HK-2 (cell line): ENCODE results near the gene NIPAL3.

ENCODE experiments used
- DNase-seq: peaks from one replicate; pipeline ENCODE4 v3.0.0-alpha.2; 2018; ENCODE audit not compliant: unreplicated experiment

The NIPAL3 gene

DNA sequence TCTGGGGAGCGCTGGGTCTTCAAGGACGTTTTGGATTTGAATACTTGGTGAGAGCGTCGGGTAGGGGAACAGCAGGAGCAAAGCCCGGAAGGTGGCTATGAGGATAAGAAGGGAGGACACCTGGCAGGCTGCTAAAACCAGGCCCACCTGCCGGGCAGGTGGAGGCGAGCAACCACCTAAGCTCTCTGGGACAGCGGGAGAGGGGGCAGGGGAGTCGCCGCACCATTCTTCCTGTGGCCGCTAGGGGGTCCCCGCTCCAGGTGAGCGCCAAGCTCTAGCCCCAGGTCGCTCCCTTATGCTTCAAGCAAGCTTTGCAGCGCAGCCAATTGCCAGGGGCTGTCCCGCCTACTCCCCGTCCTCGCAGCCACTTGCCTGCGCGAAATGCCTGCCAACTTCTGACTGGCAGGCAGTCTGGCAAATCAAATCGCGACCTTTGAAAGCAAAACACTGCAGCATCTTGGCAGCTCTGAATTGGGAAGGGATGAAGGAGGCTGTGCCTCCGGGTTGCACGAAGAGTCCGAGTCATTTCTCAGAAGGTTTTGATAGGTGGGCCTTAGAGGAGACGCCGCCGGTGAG lies at the start of gene NIPAL3:
Gene NIPAL3 (plus strand): TSS at position 469 of the 576 bp plus-strand sequence. CDS start 3,746 bp downstream, outside the sequence.
- DNase-seq: peak; percentile 98

DNA sequence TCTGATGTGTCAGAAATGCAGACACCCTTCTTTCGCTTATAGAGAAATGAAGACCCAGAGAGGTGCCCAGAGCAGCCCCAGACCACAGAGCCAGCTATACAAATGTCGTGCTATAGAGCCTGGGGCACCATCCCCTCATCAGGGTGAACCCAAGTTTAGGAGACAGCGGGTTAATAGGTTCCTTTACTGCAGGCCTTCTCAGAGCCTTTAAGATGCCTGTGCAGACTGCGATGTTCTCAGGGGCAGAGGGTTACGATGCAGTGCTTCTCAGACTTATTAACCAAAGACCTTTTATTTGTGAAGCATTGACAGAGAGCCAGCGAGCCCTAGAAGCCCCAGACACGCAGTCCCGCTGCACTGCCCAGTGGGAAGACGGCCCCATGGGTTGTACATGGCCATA lies 48.9 kb upstream of the NIPAL3 start:
- DNase-seq: no peak

DNA sequence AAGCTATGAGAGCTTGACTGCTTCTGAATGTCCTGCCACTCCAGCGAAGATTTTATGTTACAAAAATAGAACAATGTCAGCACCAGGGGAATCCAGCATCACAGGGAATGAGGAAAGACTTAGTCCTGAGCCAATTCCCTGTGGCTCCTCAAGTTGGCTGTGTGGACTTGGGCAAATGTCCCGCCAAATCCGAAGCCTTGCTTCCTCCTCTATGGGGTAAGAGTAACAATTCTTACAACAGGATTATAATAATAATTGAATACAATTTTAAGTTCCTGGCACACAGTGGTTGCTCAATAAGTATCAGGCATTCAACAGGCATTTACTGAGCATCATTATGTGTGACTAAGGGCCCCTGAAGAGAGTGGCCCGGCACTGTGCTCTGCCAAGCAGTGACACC lies 46.4 kb upstream of the NIPAL3 start:
- no peak for DNase-seq

DNA sequence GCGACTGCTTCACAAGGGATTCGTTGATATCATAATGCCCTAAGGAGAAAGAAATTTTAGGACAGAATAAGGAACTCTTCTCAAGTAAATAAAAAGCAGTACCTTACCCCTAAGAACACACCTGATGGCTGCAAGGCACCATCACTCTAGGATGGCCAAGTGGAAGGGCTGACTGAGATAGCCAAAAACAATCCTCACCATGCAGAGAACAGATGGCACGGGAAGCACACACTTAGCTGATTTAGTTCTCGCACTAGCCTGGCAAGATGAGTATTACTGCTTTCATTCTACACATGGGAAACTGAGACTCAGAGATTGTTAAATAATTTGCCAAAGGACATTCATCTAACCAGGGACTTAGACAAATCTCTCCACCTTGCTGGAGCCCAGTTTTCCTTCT lies 45.8 kb upstream of the NIPAL3 start:
- no peak for DNase-seq

DNA sequence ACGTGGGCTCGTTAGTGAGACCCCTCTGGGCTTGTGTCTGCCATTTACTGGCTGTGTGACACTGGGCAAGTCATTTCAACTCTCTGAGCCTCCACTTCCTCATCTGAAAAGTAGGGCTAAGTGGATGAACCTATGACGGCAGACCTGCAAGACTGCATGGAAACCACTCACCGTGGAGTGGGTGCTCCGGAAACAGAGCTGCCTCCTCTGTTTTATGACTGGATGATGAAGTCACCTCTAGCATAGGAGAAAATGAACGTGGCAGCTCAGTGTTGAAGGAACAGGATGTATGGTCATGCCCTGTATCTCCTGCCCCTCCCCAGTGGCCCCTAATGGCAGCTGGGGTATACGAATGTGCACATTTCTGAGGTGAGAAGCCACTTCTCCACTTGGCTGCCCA lies 42.6 kb upstream of the NIPAL3 start:
- DNase-seq: no peak

DNA sequence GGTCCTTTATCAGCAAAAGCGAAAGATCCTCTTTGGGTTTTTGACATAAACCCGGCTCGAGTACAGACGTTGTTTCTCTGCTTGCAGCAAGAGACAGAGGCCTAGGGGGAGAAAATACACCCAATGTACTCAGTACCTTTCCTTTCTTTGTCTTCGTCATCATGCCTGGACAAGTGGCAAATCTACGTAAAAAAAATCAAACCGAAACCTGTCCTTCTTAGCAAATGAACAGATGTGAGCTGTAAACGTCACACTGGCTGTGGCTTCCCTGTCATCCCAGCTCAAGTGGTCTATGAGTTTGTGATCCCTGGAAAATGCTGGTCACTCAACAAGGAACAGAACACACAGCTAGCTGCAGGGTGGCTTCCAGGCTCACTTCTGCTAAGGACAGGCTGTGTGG lies 41.9 kb upstream of the NIPAL3 start:
- no peak for DNase-seq

DNA sequence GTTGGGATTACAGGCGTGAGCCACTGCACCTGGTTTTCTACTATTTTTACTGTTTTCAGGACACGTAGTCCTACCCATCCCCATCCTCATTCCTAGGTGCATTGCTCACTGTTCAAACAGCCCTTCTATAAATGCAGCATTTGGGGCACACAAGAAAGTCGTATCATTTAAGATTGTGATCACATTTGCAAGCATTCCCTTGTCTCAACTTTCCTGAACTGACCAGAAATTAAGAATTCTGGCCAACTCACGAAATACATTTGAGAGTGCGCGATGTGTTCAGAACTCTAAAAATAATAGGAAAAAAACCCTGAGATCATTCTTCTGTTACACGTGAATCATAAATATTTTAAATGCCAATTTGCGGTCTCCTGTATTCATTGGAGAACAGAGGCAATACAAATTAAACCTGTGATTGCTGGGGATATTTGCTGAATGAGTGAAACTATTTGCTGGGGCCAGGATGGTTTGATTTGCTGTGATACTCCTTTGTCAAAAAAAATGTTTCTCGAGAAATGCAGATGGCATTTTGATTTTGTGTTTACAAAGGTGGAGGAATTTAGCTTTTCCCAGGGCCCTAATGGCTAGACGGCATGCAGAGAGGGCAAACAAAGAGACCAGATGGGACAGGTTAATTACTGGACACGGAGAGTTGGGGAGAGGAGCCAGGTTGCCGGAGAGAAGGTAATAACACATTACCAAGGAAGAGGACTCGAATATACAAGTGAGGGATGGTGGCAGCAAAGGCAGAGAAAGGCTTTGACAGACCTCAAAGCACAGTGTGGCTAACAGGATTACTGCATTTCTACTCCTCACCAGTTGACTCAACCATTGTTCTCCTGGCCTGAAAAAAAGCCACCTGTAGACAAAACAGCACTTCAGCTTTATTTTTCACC lies 40.5 kb upstream of the NIPAL3 start:
- no peak for DNase-seq

DNA sequence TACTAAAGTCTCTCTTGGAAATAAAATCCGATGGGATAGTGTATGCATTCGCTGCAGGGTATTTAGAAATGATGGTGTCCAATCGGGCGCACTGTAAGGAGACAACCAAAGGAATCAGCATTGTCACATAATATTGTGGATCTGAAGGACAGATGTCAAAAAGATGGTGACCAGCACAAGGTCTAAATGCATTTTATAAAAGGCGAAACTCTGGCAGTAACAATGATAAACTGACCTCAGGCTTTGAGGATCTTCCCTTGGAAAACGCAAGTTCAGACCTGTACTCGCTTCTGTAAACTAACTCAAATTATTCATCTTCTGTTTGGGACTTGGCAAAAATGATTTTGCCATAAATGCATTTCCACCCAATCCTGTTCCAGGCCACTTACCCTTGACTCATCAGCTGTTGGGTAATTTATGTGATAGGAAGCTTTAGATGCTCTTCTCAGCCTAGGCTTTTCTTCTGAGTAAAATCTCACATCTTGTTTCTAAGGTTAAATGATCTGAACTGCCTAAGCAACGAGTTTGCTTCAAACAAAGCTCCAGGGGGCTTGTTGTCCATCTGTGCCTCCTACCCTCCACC lies 35.8 kb upstream of the NIPAL3 start:
- DNase-seq: no peak

DNA sequence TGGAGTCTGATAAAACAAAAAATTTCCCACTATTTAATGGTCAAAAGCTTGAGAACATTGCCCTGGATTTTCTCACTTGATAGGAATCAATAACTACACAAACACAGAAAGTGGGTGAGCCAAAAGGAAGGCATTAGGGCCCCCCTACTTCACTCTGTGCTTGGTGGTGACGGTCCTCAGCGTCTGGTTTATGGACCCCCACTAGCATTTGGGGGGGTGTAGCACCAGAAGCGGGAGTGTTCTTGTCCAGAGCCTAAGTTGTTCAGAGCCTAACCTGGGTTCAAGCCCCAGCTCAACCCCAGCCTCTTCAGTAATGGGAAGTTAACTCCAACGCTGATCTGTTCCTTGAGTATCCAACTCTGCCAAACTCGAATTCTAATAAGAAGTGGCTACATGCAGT lies 35.1 kb upstream of the NIPAL3 start:
- DNase-seq: no peak

DNA sequence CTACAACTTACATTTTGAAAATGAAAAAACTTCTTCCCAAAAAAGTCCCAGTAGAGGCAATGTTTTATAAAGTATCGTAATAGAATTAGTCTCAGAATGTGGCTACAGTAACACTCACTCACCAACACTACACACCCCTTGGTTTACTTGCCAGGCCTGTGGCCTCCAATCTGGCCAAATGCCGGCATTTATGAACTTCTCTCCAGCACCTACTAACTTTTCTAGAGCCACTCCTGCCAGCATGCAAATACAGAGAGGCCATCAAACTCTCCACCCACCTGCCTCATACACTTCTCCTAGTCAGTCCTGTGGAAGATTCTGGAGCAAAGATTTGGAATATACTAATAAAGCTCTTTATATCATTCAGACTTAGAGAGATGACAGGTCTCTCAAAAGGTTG lies 34.3 kb upstream of the NIPAL3 start:
- DNase-seq: no peak

DNA sequence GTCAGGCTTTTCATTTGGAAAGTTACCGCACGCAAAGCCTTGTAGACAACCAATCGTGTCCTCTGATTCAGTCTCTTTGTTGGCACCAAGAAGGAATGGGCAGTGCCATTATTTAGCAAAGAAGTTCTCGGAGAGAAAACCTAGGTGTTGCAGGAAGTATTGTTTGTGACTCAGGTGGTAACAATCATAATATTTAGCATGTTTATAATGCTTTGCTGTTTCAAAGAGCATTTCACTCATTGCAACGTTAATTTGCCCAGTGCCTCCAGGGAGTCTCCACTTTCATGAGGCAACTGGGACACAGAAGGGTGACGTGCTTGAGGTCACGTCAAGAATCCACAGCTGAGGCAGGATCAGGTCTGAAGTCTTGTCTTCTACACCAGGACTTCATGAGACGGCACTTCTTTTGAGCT lies 33.4 kb upstream of the NIPAL3 start:
- DNase-seq: no peak

DNA sequence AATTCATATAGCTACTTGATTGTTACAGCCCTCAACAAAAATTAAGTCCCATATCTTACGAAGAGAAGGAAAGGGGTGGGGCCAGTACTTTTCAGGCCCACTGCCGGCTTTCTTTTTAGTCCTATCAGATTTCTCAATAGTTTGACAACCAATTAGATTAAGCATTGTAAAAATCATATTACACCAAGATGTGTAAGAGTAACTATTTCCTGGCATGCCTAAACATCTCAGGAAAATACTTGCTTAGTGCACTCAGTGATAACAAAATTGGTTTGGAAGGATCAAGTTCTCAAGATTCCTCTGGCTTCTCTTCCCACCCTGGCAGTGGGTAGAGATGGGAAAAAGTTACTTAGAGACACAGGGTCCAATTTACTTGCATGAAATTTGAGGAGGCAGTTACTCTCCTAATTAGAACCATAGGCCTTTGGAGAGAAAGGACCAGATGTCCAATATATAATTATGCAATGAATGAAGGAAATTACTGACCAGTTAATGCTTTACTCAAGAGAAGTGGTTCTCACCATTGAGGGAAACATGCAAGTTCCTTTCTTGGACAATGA lies 32.1 kb upstream of the NIPAL3 start:
- DNase-seq: no peak

DNA sequence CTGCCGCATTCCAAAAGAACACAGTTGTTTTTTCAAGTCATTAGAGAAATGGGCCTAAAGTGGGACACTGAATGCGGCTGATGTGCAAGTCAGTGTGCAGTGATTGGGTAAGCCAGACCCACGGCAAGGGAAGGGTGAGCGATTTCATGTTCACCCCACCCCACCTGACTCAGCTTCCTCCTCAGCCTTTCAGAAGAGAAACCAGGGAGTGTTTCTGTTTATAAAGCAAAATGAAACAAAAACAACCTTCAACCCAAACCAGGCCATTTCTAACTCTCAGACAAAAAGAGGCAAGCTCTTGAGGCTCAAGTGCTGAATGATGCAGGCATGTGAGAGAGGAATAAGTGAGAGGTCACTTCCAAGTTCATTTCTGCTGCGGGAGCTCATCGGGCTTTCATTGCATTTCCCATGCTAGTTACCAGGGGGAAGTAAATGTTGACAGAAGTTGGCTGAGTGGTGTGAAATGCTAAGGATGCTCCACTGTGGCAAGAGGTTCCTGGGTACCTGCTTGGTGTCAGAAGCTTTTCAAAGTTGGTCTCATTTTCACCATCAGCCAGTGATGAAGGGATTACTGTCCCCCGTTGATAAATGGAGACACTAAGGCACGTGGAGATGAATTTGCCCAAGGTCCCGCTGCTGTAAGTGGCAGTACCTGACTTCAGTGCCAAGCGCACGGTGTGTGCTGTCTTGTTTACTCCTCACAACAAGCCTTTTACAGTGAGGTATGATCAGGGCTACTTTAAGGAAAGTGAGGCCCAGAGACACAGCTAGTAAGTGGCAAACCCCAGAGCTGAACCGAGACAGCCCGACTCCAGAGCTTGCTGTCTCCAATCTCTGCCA lies 31.1 kb upstream of the NIPAL3 start:
- DNase-seq: peak; percentile 20

DNA sequence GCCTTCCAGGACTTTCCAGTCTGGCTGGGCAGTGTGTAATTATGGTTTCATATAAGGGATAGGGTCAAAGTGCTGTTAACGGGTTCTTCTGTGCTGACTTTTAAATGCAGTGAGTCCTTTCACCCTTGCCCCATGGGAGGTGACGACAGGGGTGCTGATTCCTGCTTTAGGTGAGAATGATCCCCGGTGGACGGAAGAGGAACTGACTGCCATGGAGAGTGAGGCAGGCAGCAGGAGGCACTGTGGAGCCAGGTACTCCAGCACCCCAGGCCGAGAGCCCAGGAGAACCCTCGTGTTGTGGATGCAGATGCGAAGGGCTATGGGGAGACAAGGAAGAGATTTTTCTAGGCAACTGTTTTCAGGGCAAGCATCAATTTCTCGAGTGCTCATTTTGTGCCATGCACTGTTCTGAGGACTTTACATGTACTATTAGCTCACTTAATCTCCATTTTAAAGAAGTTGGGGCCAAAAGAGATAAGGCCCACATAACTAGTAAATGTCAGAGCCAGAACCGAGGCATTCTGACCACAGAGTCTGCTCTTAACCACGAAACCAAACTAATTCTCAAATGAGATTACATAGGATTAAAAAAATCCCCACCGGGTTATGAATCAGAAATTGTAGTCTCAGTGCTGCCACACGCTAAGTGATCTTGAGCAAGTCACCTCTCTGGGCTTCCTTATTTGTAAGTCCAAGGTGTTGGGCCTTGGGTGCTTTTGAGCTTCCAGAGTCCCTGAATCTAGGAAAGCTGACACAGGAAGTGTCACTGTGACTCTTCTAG lies 30.3 kb upstream of the NIPAL3 start:
- no peak for DNase-seq

DNA sequence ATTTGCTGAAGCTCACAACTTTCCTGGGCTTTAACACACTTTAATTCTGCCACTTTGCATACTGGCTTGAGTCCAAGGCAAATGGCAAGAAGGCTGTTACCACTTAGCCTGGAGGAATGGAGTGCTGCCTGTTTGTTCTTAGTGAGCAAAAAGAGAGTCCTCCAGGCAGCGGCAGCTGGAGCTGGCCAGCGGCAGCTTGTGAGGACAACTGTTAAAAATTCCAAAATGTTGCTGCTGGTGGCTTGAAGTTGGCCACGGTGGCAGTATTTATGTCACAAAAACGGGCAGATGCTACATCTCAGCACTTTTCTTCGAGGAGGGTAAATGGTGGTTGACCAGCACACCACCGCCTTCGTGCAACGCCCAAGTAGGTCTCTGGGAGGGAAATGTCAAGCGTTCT lies 29.4 kb upstream of the NIPAL3 start:
- DNase-seq: no peak

DNA sequence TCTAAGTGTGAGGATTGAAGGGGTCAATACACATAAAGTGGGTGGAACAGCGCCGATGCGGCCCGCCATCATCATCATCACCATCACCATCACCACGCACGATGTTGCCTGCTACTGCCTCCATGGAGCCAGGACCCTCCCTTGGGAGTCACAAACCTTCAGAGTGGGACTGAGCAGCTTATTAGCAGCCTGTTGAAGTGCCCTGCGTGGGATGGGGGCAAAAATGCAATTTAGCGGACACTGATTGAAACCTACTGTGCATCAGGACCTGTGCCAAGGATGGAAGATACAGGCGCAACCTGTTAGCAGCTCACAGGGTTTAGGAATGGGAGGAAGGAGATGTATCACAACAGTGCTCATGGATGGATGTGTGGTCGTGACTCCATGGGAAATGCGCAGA lies 28.7 kb upstream of the NIPAL3 start:
- DNase-seq: no peak

DNA sequence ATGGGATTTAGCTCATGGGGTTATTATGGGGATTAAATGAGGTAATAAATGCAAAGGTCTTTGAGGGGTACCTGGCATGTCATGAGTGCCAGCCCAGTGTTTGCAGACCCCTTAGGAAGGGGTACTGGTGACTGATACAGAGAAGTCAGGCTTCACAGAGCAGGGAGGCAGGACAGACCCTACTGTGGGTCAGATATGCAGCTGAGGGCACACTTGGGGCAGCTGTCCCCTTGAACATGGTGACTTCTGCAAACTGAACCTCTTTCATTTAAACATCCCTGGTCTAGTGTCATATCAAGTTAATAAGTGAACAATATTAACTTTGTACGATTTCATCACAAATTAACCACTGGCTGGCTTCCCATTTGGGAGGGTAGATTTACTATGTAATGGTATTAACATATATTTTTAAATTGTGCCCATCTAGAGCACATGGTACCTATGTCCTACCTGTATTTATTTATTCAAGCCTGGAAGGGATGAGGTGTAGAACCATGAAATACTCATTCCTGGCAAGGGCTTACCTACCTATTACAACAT lies 27.9 kb upstream of the NIPAL3 start:
- no peak for DNase-seq

DNA sequence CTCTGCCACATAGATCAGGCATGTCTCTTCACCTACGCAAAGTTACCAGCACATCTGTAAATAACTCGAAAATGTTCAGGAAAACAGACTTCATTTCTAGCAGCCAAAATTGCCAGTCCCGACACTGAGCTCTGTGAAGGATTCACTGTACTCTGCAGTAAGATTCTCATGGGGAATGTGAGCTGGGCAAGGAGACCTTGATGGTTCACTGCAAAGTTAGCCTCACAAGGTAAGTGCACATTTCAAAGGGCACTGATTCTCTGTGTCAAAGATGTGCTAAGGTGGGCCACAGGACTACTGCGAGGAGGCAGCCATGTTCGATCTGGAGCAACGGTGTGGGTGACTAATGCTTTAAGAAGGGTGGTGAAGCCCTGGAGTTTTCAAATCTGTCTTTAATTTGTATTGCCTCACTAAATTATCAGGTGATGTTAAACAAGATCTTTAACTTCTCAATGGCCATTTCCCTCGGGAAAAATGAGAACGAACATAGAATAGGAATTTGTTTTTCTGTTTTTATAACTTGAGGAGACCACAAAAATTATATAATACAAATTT lies 27.2 kb upstream of the NIPAL3 start:
- no peak for DNase-seq

DNA sequence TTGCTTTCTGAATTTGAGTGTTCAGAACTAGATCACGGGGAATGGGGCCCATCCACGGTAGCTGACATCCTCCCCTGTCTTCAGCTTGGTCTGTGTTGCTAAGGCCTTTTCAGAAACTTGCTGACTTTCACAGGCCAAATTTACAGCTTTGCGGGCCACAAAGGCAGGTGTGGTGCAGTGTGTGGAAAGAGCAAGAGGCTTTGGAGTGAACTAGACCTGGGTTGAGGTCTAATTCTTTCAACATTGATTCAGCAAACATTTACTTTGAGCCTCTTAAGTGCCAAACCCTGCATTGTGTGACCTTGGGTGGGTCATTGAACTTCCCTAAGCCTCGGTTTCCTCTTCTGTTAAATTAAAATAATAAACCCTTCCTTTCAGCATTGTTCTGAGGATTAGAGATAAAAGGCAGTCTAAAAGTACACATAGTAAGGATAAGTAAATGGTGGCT lies 26.3 kb upstream of the NIPAL3 start:
- no peak for DNase-seq
